OCI-LY1 (cell line): Measurements from ENCODE around the gene KIF1C.

ENCODE experiments used
- H2AFZ ChIP-seq: fragments of 200-600 bp; sonication (generic), shearing (Covaris generic); 2 replicates; pipeline ENCODE4 v1.6.0; 2014; ENCODE audit warnings: antibody characterized with exemption, mild to moderate bottlenecking, low read length
- H3F3A ChIP-seq: fragments of 200-600 bp; sonication (generic), shearing (Covaris generic); 2 replicates; pipeline ENCODE4 v1.6.0; 2014; ENCODE audit warnings: mild to moderate bottlenecking, antibody characterized with exemption, low read length, moderate library complexity; ENCODE audit not compliant: insufficient read depth
- H3K27ac ChIP-seq: fragments of 200-600 bp; sonication (generic); 2 replicates; pipeline ENCODE4 v1.5.1; 2014; ENCODE audit warnings: low read length, mixed run types, mild to moderate bottlenecking, low read depth; ENCODE audit not compliant: poor library complexity, severe bottlenecking
- H3K27me3 ChIP-seq: fragments of 200-600 bp; sonication (generic); 2 replicates; pipeline ENCODE4 v1.6.0; 2014; ENCODE audit warnings: antibody characterized with exemption, mild to moderate bottlenecking, low read length, moderate library complexity; ENCODE audit not compliant: insufficient read depth
- H3K36me3 ChIP-seq: fragments of 200-600 bp; sonication (generic); 2 replicates; pipeline ENCODE4 v1.6.1; 2014; ENCODE audit warnings: mild to moderate bottlenecking, antibody characterized with exemption, low read length, moderate library complexity, mixed read lengths; ENCODE audit not compliant: insufficient read depth
- H3K4me1 ChIP-seq: fragments of 200-600 bp; sonication (generic); 2 replicates; pipeline ENCODE4 v1.5.1; 2014; ENCODE audit warnings: mild to moderate bottlenecking, low read length, moderate library complexity; ENCODE audit not compliant: insufficient read depth, severe bottlenecking
- H3K4me2 ChIP-seq: fragments of 200-600 bp; sonication (generic), shearing (Covaris generic); 2 replicates; pipeline ENCODE4 v1.6.1; 2014; ENCODE audit warnings: low read length
- H3K4me3 ChIP-seq: fragments of 200-600 bp; sonication (generic); 2 replicates; pipeline ENCODE4 v1.5.1; 2014; ENCODE audit warnings: low read length, low read depth, mild to moderate bottlenecking, mixed read lengths; ENCODE audit not compliant: poor library complexity, severe bottlenecking
- H3K79me2 ChIP-seq: fragments of 200-600 bp; shearing (Covaris generic); 2 replicates; pipeline ENCODE4 v1.6.1; 2016; ENCODE audit warnings: mixed run types, low read length, mixed read lengths; ENCODE audit not compliant: insufficient read depth
- H3K9ac ChIP-seq: fragments of 200-600 bp; sonication (generic), shearing (Covaris generic); 2 replicates; pipeline ENCODE4 v1.6.1; 2014; ENCODE audit warnings: mild to moderate bottlenecking, low read length, mixed read lengths
- H3K9me2 ChIP-seq: fragments of 200-600 bp; sonication (generic), shearing (Covaris generic); 2 replicates; pipeline ENCODE4 v1.6.1; 2014; ENCODE audit warnings: low read depth, mild to moderate bottlenecking, low read length, mixed read lengths
- H3K9me3 ChIP-seq: fragments of 200-600 bp; shearing (Covaris generic); 2 replicates; pipeline ENCODE4 v1.6.1; 2014; ENCODE audit warnings: low read length, mixed read lengths
- H4K20me1 ChIP-seq: fragments of 200-600 bp; sonication (generic), shearing (Covaris generic); 2 replicates; pipeline ENCODE4 v1.6.0; 2016; ENCODE audit warnings: mild to moderate bottlenecking, low read length; ENCODE audit not compliant: insufficient read depth
- CTCF ChIP-seq: fragments of 200-600 bp; sonication (generic), shearing (Covaris generic); IDR thresholded peaks from 2 replicates; pipeline ENCODE4 v1.5.1; 2017; ENCODE audit warnings: mild to moderate bottlenecking, antibody characterized with exemption, low read length, moderate library complexity, mixed read lengths
- EZH2 ChIP-seq: fragments of 200-600 bp; sonication (generic), shearing (Covaris generic); IDR thresholded peaks from 2 replicates; pipeline ENCODE4 v1.8.0; 2017; ENCODE audit warnings: borderline replicate concordance, mixed run types, mild to moderate bottlenecking, antibody characterized with exemption, low read length, moderate library complexity, mixed read lengths

The KIF1C gene

DNA sequence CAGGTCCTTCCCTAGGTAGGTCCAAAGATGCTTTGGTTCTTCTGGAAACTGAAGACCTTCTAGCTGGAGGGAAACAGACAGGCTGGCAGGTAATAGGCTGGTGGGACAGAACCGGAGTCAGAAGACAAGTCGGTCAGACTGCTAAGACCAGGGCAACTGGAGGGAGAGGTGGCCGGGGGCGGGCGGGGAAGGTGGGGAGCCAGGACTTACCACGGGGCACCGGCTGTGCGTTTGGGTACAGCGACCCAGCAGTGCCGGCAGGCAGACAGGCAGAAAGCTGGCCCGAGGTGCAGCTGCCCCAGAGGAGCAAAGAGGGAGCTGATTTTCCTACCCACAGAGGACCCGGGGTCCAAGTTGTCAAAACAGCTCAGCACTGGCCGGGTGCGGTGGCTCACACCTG, 36.9 kb downstream of the KIF1C start:
- Histone ChIP-seq H3K9me3 (no peaks in the 10 kb centered on the region), H3K9me2 (no peaks in the 10 kb centered on the region), H2AFZ (no peak overlapping the region), H4K20me1 (no peaks in the 10 kb centered on the region), H3K4me1 (peaks cover 25% of the 10 kb centered on the region), H3K9ac (no peak overlapping the region), H3K79me2 (no peaks in the 10 kb centered on the region), H3F3A (no peaks in the 10 kb centered on the region), H3K36me3 (no peaks in the 10 kb centered on the region), H3K27me3 (no peaks in the 10 kb centered on the region), H3K4me2 (peak overlapping the region; percentile 22; the same call in 1 of the 2 replicates), H3K27ac (no peak overlapping the region), H3K4me3 (peak overlapping the region; percentile 28)
- TF ChIP-seq CTCF (no peak), EZH2 (no peak)

DNA sequence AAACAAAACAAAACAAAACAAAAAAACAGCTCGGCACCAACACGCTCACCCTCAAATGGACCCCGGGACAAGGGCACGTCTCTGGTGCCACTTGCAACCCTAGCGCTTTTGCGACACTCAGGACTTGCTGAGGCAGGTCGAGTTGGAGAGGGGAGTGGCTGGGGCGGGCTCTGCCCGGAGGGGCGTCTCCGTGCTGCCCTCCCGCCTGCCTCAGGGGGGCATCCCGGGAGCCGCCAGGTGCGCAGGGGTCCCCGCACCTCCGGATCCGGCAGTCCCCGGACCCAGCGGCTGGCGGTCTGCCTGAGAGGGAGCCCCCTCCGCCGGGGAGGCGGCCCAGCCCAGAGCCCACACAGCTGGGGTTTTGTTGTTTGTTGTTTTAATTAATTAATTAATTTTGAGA, 37.6 kb downstream of the KIF1C start, which contains the start of gene SLC52A1:
Gene SLC52A1, minus strand, starts transcription at position 112 of the 400 bp plus-strand sequence. CDS start 820 bp downstream, outside the sequence.
- no peaks in the 10 kb centered on the region for H3K36me3 ChIP-seq
- H3K9ac ChIP-seq: no peak within 1 kb of the TSS
- no peaks in the 10 kb centered on the region for H3F3A ChIP-seq
- no peaks in the 10 kb centered on the region for H4K20me1 ChIP-seq
- H3K79me2 ChIP-seq: no peaks in the 10 kb centered on the region
- peak within 1 kb of the TSS; percentile 22; the same call in 1 of the 2 replicates for H3K4me2 ChIP-seq
- peak within 1 kb of the TSS; percentile 28 for H3K4me3 ChIP-seq
- H3K27ac ChIP-seq: no peak within 1 kb of the TSS
- no peak within 1 kb of the TSS for H2AFZ ChIP-seq
- H3K9me3 ChIP-seq: no peaks in the 10 kb centered on the region
- no peaks in the 10 kb centered on the region for H3K9me2 ChIP-seq
- H3K4me1 ChIP-seq: peaks cover 25% of the 10 kb centered on the region
- TF ChIP-seq EZH2 (no peak), CTCF (no peak)
- no peaks in the 10 kb centered on the region for H3K27me3 ChIP-seq

DNA sequence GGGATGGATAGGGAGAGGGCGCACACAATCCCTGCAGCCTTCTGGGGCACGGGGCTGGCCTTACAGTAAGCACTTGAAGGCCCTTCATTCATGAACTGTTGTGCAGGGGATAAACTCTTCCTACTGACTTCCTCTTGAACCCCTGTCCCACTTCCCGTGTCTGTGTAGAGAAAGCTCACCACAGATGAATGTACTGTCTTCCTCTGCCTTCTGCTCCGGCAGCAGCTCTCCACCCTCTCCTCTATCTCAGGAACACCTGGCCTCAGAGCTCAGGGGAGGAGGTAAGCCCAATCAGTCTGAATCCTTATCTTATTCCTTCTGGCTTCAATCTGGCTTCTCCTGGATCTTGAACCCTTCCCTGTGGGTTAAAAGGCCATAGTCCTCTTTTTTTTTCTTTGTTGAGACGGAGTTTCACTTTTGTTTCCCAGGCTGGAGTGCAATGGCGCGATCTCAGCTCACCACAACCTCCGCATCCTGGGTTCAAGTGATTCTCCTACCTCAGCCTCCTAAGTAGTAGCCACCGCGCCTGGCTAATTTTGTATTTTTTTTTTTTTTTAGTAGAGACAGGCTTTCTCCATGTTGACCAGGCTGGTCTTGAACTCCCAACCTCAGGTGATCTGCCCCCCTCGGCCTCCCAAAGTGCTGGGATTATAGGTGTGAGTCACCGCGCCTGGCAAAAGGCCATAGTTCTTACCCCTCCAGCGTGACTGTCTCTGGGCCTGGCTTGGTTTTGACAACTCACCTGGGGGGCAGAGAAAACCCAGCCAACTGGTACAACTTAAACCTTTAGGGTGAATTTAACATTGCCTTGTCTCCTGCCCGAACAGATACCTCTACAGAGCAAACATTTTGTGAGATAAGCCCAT, 44.6 kb downstream of the KIF1C start:
- H3K9me3 ChIP-seq: no peaks in the 10 kb centered on the region
- no peaks in the 10 kb centered on the region for H3K79me2 ChIP-seq
- no peak overlapping the region for H2AFZ ChIP-seq
- no peak overlapping the region for H3K27ac ChIP-seq
- H3K4me2 ChIP-seq: no peak overlapping the region
- TF ChIP-seq EZH2 (no peak), CTCF (no peak)
- H3K9me2 ChIP-seq: no peaks in the 10 kb centered on the region
- no peaks in the 10 kb centered on the region for H3K4me1 ChIP-seq
- no peak overlapping the region for H3K9ac ChIP-seq
- no peaks in the 10 kb centered on the region for H3K27me3 ChIP-seq
- H4K20me1 ChIP-seq: no peaks in the 10 kb centered on the region
- no peaks in the 10 kb centered on the region for H3K36me3 ChIP-seq
- no peaks in the 10 kb centered on the region for H3F3A ChIP-seq
- no peak overlapping the region for H3K4me3 ChIP-seq
